ENCODE results near the gene CD276.
"Not testable (repeated sequence)": the region's sequence is repeated elsewhere in the genome, so short reads cannot be mapped to it uniquely, and the experiment has no call there.

CD276 gene

DNA sequence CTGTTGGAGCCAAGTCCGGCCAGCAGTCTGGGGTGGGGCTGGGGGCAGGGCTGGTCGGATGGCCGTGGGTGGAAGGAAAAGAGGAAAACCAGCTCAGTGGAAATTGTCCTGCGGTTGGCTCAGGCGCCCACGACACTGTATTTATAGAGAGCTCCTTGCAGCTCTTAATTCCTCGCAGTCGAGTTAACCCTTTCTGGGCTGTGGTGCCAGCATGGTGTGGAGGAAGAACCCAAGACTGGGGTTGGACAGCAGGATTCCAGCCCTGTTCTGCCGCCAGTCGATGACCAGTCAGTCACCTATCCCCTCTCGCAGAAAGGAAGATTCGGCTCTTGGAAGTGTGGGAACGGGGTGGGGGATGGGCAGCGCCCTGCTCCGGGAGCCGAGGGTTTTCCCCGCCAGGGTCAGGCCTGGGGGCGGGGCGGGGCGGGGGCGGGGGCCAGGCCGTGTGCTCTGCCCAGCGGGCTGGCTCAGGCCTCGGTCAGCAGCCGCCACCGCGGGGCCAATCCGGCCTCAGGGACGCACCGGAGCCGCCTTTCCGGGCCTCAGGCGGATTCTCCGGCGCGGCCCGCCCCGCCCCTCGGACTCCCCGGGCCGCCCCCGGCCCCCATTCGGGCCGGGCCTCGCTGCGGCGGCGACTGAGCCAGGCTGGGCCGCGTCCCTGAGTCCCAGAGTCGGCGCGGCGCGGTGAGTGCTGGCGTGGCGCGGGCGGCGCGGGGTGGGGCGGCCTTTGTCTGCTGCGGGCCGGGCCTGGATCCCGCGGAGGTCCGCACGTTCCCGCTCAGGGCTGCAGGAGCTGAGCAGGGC lies at the start of gene CD276:
Gene CD276, plus strand, starts transcription at position 607 of the 804 bp plus-strand sequence. CDS start 15,257 bp downstream, outside the sequence.
- no peak for DNase-seq

DNA sequence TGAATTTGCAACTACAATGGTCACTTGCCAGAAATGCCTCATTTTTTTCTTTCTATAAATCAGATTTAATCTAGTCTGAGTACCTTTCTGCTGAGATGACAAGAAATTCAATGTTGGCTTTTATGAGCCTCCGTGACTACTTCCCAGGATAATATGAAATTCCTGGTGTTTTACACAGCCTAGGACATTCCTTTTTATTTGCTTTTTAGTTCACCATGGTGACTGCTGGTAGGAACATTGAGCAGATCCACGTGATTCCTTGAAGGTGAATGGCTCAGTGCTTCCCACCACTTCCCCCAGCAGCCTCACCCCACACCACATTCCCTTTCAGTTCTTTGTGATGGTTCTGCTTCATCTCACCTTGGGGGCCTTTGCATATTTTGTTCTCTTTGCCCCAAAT lies 46.7 kb upstream of the CD276 start:
- no peak for DNase-seq

DNA sequence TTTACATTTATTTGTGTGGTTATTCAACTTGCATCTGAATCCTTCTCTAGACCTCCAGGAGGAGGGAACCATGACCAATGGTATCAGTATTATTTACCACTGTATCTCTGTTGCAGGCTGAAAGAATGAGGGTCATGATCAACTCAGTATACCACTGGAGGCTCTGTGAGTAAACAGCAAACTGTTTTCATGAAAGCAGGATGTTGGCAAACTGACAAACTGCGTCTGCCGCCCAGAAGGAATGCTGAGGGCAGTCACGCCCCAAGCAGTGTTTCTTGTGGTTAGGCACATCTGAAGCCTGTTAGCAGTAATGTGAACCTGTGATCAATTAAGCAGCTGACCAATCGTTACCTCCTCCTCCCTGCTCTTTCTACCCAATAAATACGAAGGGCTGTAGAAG lies 44.7 kb upstream of the CD276 start:
- not testable (repeated sequence) for DNase-seq

DNA sequence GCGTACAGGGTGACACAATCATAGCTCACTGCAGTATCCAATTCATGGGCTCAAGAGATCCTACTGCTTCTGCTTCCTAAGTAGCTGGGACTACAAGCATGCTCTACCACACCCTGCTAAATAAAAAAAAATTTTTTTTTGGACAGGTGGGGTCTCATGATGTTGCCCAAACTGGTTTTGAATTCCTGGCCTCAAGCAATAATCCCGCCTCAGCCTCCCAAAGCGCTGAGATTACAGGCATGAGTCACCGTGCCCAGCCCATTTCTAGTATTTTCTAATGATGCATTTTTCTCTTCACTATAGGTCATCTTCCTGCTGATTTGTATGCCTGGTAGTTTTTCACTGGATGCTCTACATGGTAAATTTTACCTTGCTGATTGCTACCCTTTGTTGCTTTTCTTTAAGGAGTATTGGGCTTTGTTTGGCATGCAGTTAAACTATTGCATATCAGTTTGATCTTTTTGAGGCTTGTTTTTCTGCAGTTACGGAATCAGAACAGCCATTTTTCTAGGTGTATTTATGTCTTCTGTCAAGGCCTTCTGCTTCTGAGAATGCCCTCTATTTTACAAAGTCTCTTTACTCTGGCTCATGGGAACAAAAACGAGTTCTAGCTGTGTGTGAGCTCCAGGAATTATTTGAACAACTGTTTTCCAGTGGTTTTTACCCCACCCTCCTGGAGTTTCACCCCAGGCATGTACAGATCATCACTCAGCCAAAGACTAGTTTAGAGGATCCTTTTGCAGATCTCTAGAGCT lies 36.7 kb upstream of the CD276 start:
- no peak for DNase-seq

DNA sequence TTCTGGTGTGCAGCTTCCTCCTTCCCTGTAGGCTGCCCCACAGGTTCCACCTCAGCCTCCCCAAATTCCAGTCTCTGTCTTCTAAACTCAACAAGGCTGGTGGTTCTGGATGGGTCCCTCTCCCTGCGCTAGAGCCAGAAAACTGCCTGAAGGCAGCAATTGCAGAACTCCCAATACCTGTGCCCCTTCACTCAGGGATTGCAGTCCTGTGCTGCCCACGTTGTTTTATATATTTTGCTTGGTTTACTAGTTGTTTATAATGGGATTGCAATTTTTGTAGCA lies 36.2 kb upstream of the CD276 start:
- no peak for DNase-seq

DNA sequence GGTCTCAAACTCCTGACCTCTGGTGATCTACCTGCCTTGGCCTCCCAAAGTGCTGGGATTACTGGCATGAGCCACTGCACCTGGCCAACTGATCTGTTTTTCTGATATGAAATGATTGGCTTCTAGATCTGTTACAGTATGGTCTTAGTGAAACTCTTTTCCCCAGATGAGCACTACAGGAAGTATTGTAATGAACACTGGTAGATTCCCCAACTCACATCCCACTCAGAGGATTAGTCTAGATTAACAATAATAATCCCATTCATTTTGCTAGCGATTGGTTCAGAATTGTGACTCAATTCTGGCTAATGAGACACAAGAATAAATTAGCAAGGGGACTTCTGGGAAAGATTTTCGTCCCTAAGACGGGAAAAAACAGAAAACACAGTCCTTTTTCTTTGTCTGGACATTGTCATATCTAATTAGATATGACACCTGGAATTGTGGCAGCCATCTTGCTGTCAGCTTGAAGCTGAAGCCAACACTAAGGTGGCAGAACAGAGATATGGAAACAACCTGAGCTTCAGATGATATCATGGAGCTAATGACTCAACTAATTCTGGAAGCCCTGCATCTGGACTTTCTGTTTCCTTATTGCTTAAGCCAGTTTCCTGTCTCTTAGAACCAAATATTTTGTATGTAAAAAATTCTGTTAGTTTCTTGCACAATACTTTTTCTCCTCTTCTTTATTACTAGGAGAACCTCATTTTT lies 33.6 kb upstream of the CD276 start:
- DNase-seq: no peak

DNA sequence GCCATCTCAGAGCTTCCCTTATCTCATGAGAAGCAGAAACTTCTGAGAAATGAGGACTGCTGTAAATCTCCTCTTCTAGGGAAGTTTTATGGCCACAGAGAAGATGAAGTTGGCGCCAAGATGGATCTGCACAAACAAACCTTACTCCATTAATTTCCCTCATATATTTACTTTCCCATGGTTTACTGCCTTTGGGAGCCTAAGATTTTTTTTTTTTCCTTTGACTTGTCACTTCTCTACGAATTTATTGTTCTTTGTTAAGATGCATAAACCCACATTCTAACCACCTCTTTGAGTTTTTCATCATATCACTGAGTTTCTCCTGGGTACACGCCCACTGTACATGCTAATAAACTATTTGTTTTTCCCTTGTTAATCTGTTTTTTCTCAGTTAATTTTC lies 29.5 kb upstream of the CD276 start:
- DNase-seq: no peak

DNA sequence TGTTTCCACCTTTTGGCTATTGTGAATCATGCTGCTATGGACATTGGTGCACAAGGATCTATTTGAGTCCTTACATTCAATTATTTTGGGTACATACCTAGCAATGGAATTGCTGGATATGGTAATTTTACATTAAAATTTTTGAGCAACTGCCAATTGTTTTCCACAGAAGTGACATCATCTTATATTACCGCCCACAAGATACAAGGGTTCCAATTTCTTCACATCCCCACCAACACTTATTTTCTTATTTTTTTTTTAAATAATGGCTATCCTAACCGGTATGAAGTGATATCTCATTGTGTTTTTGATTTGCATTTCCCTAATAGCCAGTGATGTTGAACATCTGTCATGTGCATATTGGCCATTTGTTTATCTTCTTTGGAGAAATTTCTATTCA lies 28.5 kb upstream of the CD276 start:
- DNase-seq: no peak

DNA sequence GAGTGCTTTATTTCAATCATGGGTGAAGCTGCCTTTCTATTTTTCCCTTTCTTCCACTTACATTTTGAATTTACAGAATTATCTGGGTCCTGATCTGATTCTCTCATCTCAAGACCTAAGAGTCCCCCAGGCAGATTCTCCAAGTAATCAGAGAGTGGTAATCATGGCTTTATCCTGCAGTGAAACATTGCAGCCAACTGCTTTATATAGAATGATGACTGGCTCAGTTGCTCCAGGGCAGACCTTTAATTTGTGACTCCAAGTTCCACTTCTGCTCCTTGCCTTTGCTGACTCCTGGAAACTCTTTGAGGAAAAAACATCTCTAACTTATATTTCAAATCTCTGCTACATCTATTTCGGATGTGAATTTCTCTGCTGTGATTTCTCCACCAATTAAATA lies 25.5 kb upstream of the CD276 start:
- DNase-seq: no peak

DNA sequence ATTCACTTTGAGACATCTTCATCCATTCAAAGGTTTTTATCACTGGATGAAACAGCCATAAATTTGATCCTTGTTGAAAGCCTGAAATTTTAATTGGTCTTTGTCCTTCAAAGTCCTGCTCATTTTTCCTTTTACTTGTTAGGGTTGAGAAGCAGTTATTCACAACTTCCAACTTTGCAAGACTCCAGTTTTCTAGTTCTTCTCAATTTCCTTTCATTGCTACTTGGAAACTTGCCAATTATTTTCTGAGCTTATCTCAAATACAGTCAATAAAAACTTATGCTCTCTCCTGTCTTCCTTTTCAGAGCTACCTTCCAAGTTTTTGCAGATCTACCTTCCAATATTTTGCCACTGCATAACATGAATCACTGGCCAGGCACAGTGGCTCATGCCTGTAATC lies 23.7 kb upstream of the CD276 start:
- no peak for DNase-seq

DNA sequence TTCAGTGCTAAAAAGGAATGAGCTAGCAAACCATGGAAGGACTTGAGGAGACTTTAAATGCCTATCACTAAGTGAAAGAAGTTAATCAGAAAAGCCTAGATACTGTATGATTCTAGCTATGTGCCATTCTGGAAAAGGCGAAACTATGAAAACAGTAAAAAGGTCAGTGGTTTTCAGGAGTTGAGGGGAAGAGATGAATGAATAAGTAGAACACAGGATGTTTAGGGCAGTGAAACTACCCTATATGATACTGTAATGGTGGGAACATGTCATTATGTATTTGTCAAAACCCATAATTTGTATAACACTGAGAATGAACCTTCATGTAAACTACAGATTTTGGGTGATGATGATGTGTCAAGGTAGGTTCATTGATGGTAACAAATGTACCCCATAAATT lies 9.6 kb upstream of the CD276 start:
- DNase-seq: no peak

DNA sequence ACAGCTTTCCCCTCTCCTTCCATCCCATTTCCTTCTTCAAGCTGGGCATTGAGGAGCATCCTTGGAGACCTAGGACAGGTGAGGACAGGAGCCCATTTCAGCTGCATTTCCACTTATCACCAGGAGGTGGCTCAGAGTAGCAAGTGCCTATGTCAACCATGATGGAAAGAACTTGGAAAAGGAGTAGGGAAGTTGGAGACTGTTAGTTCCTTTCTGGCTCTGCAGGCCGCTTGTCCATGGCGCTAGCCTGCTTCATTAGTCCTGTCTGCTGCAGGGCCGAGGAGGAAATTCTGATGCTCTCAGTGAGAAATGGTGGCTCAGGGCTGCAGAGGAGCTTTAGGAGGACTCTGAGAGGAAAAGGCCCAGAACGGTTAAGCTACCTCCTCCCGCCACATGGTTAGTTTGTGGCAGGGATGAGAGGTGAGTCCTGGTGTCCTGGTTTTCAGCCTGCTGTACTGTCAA lies 7.0 kb upstream of the CD276 start:
- DNase-seq: peak; percentile 24

DNA sequence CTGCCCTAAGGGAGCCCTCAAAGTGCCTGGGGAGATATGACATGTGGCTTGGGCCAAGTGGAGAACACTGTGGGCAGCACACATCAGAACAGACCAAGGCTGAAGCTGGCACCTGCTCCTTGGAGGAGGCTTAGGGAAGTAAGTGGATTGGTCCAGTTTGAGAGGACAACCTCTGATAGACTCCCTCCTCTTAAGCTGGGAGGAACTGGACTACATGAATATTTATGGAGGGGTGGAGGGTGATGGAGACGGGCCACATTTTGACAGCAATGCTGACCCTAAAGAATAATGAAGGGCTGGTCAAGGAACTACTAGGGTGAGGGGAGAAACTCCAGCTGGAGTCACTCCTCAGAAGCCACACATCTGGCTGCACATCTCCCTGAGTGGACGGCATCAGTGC lies 6.5 kb upstream of the CD276 start:
- no peak for DNase-seq

DNA sequence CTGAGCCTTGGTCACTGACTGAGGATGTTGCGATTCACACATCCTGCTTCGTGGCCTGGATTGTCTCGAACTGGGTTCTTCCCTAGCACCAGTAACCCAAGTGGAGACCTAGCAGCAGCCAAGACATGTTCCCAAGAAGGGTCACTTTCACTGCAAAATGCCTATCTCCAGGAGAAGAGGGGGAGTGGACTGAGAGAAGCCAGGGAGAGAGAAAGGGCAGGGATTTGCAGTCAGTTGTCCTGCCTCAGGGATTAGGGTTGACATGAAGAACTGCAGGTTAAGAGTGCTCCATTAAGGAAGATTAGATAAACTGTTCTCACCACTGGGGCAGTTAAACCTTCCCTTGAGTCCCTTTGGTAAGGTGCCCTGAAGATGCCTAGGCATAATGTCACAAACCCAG lies 5.7 kb upstream of the CD276 start:
- no peak for DNase-seq

DNA sequence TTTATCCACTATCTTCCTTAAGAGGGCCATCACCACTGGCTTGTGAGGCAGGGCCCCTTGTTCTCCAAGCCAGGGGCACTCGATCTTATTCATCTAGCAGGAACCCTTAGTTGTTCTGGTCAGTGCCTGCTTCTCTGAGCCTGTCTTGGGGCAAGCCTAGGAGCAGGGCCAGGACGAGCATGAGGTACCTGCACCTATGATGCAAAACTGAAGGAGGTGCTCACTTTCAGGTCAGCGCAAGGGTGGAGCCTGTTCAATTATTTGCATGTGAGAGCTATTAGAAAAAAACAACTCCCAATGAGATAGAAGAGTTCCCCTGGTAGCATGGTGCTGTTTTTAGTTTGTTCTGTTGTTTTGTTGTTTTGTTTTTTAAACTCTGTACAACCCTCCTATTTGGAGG lies 5.0 kb upstream of the CD276 start:
- DNase-seq: no peak

DNA sequence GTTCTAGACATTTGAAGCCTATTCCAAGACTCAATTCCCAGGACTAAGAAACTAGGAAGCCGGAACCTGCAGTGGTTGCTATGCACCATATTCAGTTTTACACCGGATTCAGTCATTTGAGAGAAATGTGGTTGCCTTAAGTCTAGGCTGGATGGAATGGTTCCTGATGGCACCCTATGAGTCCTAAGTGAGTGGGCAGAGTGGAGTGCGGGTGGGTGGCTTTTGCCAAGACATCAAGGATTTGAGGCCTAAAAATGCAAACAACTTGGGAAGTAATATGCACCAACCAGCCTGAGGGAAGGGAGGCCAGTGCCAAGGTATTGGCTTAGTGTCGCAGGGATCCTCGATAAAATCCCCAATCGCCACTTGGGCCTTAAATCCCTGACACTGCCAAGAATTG lies 4.2 kb upstream of the CD276 start:
- DNase-seq: no peak

DNA sequence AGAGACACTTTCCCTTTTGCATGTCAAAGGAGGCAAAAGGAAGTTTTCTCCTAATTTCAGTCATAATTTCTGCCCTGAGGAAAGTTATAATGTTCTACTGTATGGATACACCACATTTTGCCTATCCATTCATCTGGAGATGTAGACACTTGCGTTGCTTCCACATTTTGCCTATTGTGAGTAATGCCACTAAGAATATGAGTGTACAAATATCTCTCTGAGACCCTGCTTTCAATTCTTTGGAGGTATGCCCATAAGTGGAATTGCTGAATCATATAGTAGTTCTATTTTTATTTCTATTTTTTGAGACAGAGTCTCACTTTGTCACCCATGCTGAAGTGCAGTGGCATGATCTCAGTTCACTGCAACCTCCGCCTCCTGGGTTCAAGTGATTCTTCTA lies 3.6 kb upstream of the CD276 start:
- DNase-seq: no peak

DNA sequence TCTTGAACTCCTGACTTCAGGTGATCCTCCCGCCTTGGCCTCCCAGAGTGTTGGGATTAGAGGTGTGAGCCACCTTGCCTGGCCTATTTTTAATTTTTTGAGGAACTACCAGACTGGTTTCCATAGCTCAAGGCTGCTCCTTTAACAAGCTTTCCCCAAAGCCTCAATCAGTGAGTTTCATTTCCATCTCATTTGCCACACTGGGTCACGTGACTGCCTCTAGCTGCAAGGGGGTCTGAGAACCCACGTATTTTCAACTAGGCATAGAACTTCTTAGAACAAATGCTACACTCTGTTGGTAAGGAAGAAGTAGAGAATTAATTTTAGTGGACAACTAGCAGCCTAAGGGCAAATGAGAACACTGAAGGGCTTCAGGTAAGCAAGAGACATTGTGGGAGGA lies 3.1 kb upstream of the CD276 start:
- no peak for DNase-seq

DNA sequence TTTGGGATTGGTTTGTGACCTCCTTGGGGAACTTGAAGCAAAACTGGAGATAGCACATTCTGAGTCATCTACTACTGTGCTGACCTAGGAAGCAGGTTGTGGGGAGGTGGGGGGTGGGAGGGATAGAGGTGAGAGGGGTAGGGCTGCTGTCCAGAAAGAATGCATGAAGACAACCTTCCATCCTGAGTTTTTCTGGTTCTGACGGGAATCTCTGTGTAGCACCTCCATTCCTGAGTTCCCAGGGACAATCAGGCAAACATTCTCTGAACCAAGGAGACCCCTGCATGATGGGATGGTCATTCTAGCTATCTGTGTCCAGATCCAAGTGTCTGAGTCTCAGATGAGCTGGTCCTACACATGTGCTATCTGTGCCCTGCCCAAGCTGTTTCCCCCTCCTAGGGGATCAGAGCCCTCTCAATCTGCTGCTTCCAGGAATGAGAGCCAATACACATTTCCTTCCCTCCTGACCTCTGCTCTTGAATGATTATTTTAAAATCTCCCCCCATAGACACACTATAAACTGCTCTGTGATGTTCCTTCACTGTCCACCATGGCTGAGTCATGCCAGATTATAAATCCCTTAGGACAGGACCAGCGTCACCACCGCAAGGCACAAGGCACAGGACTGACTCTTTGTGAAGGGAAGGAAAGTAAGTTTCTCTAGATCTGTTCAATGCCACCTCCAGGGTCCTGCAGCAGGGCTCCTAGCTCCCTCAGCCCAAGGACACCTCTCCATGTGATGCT lies 2.2 kb upstream of the CD276 start:
- DNase-seq: no peak

DNA sequence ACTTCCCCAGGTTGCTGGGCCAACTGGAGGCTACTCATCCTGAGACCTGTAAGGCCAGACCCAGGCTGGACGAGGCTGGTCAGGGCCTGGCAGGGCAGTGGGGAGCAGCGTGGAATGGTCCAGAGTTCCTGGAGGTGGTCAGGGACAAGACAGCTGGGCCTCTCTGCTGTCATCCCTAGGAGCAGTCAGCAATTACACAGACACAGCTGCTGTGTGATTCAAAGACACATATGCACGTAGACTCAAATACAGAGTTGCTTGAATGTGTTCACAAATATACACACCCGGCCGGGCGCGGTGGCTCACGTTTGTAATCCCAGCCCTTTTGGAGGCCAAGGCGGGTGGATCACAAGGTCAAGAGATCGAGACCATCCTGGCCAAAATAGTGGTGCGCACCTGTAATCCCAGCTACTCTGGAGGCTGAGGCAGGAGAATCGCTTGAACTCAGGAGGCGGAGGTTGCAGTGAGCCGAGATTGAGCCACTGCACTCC lies 1.5 kb upstream of the CD276 start:
- DNase-seq: no peak

DNA sequence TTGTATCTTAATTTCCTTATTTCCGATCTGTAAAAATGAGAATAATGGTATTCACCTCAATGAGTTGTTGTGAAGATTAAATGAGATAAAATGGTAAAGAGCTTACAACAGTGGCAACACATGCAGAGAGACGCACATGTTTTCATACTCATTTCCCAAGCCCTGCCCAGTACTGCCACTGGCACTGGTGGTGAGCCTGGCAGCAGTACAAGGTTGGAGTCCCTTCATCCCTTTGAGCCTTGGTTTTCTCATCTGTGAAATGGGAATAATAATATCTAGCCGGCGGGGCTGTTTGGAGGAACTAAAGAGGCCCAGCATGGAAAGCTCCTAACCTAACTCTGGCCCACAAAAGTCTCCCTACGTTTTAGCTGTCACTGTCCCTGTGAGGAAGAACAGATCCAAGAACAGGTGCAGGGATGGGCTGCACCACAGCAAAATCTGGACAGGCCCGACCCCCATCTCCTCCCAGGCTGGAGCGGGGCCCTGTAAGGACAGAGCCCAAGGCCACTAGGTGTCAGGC lies 866 bp upstream of the CD276 start:
- no peak for DNase-seq

DNA sequence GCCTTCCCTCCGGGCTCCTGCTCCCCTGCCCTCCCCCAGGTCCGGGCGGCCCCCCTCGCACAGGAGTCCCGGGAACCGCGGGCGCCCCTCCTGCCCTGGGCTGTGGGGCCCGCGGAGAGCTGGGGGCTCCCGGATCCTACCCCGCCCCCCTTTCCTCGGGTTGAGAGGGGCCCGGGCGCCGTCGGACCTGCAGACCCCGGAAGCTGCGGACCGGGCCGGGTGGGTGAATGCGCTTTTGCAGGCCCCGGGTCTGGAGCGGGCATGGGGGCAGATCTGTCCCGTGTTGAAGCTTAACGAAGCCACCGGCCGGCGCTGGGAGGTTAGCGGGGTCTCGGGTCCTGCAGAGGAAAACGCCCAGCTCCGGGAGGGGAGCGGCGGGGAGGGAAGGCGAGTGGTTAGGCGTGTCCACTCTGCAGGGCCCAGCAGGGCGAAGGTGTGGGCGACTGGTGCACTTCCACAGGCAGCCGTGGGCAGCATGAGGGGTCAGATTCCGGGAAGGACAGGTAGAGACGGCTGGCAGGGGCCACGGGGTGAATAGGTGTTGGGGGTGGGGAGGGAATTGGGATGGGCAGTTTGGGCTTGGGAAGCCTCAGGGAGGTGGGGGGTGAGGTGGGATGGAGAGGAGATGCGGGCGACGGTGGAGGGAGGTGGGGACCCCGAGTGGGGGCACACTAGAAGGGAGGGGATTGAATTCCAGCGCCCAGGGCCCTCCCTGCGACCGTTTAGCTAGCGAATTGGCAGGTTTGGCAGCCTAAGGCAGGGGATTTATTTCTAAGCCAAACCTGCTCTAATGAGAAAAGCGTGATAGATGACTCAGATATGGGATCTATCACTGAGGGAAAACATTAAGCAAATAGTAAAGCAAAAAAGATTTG lies 635 bp downstream of the CD276 start:
- DNase-seq: no peak

Data from CD4-positive, alpha-beta T cell treated with Interleukin-15 for 1 hour (primary cell).